Liver (tissue), 9 donors: ENCODE results near the gene PAPOLA. TPM values are rescaled to one million over a fixed set of nuclear protein-coding genes. Genes with fewer than 3 reads are reported as not detected.

ENCODE experiments used
- DNase-seq: peaks from one replicate; pipeline ENCODE4 v3.0.0-alpha.2; 2017; ENCODE audit warnings: low spot score
- H3K27ac ChIP-seq, 2 donors: one replicate each; pipeline ENCODE4 v1.7.0; 2013; ENCODE audit warnings: inconsistent platforms in 2 of 2, low read length in 2 of 2, control low read depth in 1 of 2, low read depth in 1 of 2, mild to moderate bottlenecking in 1 of 2
- H3K27me3 ChIP-seq, 4 donors: one replicate each; pipeline versions ENCODE4 v1.6.1 to v1.7.0; 2013; ENCODE audit warnings: low read length in 3 of 4, inconsistent platforms in 1 of 4, mild to moderate bottlenecking in 1 of 4, moderate library complexity in 1 of 4; ENCODE audit not compliant: control insufficient read depth in 4 of 4, insufficient read depth in 4 of 4
- H3K36me3 ChIP-seq, 4 donors: one replicate each; pipeline versions ENCODE4 v1.6.1 to v1.7.0; 2013; ENCODE audit warnings: low read length in 3 of 4, mild to moderate bottlenecking in 3 of 4, low read depth in 1 of 4, moderate library complexity in 1 of 4; ENCODE audit not compliant: control insufficient read depth in 4 of 4, insufficient read depth in 3 of 4
- H3K4me1 ChIP-seq, 4 donors: one replicate each; pipeline versions ENCODE4 v1.6.1 to v1.7.0; 2013; ENCODE audit warnings: low read length in 3 of 4, mild to moderate bottlenecking in 3 of 4, moderate library complexity in 1 of 4; ENCODE audit not compliant: control insufficient read depth in 4 of 4, insufficient read depth in 4 of 4
- H3K4me3 ChIP-seq, 3 donors: one replicate each; pipeline versions ENCODE4 v1.6.1 to v1.7.0; 2013; ENCODE audit warnings: low read length in 3 of 3, control low read depth in 1 of 3, low read depth in 1 of 3, mild to moderate bottlenecking in 1 of 3
- H3K9ac ChIP-seq, 2 donors: one replicate each; pipeline ENCODE4 v1.7.0; 2013; ENCODE audit warnings: low read length in 2 of 2, mild to moderate bottlenecking in 2 of 2, moderate library complexity in 2 of 2, control low read depth in 1 of 2, low read depth in 1 of 2
- H3K9me3 ChIP-seq, 4 donors: one replicate each; pipeline versions ENCODE4 v1.6.1 to v1.7.0; 2013; ENCODE audit warnings: low read length in 3 of 4; ENCODE audit not compliant: control insufficient read depth in 4 of 4
- ATF3 ChIP-seq: IDR thresholded peaks from 2 replicates; pipeline ENCODE4 v1.6.1; 2016; ENCODE audit warnings: antibody characterized with exemption
- CTCF ChIP-seq: fragments of 150-350 bp; IDR thresholded peaks from 2 replicates; pipeline ENCODE4 v1.5.1; 2017; ENCODE audit warnings: improper control_type of control experiment, low read depth, low read length; ENCODE audit not compliant: missing input control
- EGR1 ChIP-seq, 2 donors: IDR thresholded peaks; 2 replicates each; pipeline ENCODE4 v1.6.1; 2016 to 2018; ENCODE audit warnings: antibody characterized with exemption in 2 of 2, low read depth in 2 of 2
- FOXA1 ChIP-seq: IDR thresholded peaks from 2 replicates; pipeline ENCODE4 v1.6.1; 2016; ENCODE audit warnings: antibody characterized with exemption
- FOXA2 ChIP-seq: IDR thresholded peaks from 2 replicates; pipeline ENCODE4 v1.6.1; 2016; ENCODE audit warnings: antibody characterized with exemption
- GABPA ChIP-seq, 2 donors: IDR thresholded peaks in 1 of 2; conservative IDR thresholded peaks in 1 of 2; 2 replicates each; pipeline ENCODE4 v1.6.1; 2016; ENCODE audit warnings: antibody characterized with exemption in 2 of 2, mild to moderate bottlenecking in 1 of 2, moderate library complexity in 1 of 2
- HNF4A ChIP-seq, 2 donors: conservative IDR thresholded peaks; 2 replicates each; pipeline ENCODE4 v1.6.1; 2016; ENCODE audit warnings: antibody characterized with exemption in 2 of 2, mild to moderate bottlenecking in 2 of 2
- HNF4G ChIP-seq: IDR thresholded peaks from 2 replicates; pipeline ENCODE4 v1.6.1; 2016; ENCODE audit warnings: antibody characterized with exemption
- JUND ChIP-seq, 2 donors: IDR thresholded peaks; 2 replicates each; pipeline ENCODE4 v1.6.1; 2016; ENCODE audit warnings: antibody characterized with exemption in 2 of 2
- MAX ChIP-seq: IDR thresholded peaks from 2 replicates; pipeline ENCODE4 v1.6.1; 2016; ENCODE audit warnings: antibody characterized with exemption
- NR2F2 ChIP-seq: IDR thresholded peaks from 2 replicates; pipeline ENCODE4 v1.6.1; 2016; ENCODE audit warnings: antibody characterized with exemption
- RAD21 ChIP-seq, 2 donors: IDR thresholded peaks; 2 replicates each; pipeline ENCODE4 v1.6.1; 2016; ENCODE audit warnings: antibody characterized with exemption in 2 of 2, mild to moderate bottlenecking in 2 of 2
- REST ChIP-seq: IDR thresholded peaks from 2 replicates; pipeline ENCODE4 v1.6.1; 2016; ENCODE audit warnings: antibody characterized with exemption, mild to moderate bottlenecking
- RXRA ChIP-seq, 2 donors: IDR thresholded peaks; 2 replicates each; pipeline ENCODE4 v1.6.1; 2017 to 2018; ENCODE audit warnings: antibody characterized with exemption in 2 of 2, mild to moderate bottlenecking in 1 of 2
- SP1 ChIP-seq: IDR thresholded peaks from 2 replicates; pipeline ENCODE4 v1.6.1; 2018; ENCODE audit warnings: antibody characterized with exemption, mild to moderate bottlenecking
- TAF1 ChIP-seq: conservative IDR thresholded peaks from 2 replicates; pipeline ENCODE4 v1.6.1; 2016; ENCODE audit warnings: antibody characterized with exemption, mild to moderate bottlenecking
- YY1 ChIP-seq: IDR thresholded peaks from 2 replicates; pipeline ENCODE4 v1.6.1; 2016; ENCODE audit warnings: antibody characterized with exemption, mild to moderate bottlenecking
- ZBTB33 ChIP-seq: IDR thresholded peaks from 2 replicates; pipeline ENCODE4 v1.6.1; 2016; ENCODE audit warnings: antibody characterized with exemption
- WGBS: extraction: QIAGEN DNeasy Blood & Tissue Kit; methylation state at CpG from one replicate; pipeline ENCODE4 v1.1.7; 2013; 5-methylcytosine and 5-hydroxymethylcytosine counted together
- polyA plus RNA-seq, 2 donors: library from polyadenylated mRNA; stranded (reverse) in 1 of 2; unstranded in 1 of 2; fragments of 200-250 nt in 1 of 2; fragments of >200 nt in 1 of 2; fragmentation: Nextera tagmentation in 1 of 2; extraction: Ambion mirVana in 1 of 2; gene quantifications; one replicate each; pipeline versions ENCODE4 v1.2.1 to v1.2.3, GENCODE V29; 2013 to 2015
- total RNA-seq, 2 donors: library from RNA; depleted of rRNA; stranded (reverse); fragments of >200 nt; gene quantifications; one replicate each; pipeline ENCODE4 v1.2.3, GENCODE V29; 2014
- donor health status: healthy.
- donor health status: healthy.
- donor health status: healthy.
- donor health status: healthy.
- donor health status: healthy.

PAPOLA gene
- total and polyA plus RNA-seq, 4 donors: 29.4 to 107 (median 71.6) TPM

GRCh38 chr14:96579358-96579757 lies 77.2 kb downstream of the PAPOLA start:
- 89% methylated on average over 6 of the region's 6 CpGs for WGBS
- DNase-seq: no peak
- no peaks in the 10 kb centered on the region for H3K36me3 ChIP-seq

GRCh38 chr14:96579855-96580254 lies 77.7 kb downstream of the PAPOLA start:
- Histone ChIP-seq H3K36me3 (no peaks in the 10 kb centered on the region), H3K27me3 (no peaks in the 10 kb centered on the region), H3K9ac (no peak overlapping the region), H3K27ac (no peak overlapping the region), H3K9me3 (no peaks in the 10 kb centered on the region), H3K4me1 (peaks cover 0 to 5% (median 3%) of the 10 kb centered on the region in 4 donors), H3K4me3 (no peak overlapping the region)
- no peak for DNase-seq
- no peak for TF ChIP-seq RAD21 (IDR thresholded peaks at IDR 0.05)
- TF ChIP-seq TAF1: no peak
- no peak for TF ChIP-seq YY1
- no peak for TF ChIP-seq JUND (IDR thresholded peaks at IDR 0.05)
- 94% methylated on average over 6 of the region's 6 CpGs for WGBS

More at GRCh38 chr14:96579358-96579757, 77.2 kb downstream of the PAPOLA start:
- H3K9ac ChIP-seq: no peak overlapping the region
- no peaks in the 10 kb centered on the region for H3K27me3 ChIP-seq
- no peak overlapping the region for H3K4me3 ChIP-seq
- no peak overlapping the region for H3K27ac ChIP-seq
- TF ChIP-seq HNF4G (no peak), GABPA (IDR thresholded peaks at IDR 0.05 in 1 of 2, conservative IDR thresholded peaks at IDR 0.05 in 1 of 2) (no peak), ZBTB33 (no peak), FOXA1 (no peak), YY1 (no peak), RAD21 (IDR thresholded peaks at IDR 0.05) (no peak), NR2F2 (no peak)
- H3K4me1 ChIP-seq: peaks cover 1 to 10% (median 7%) of the 10 kb centered on the region in 4 donors
- H3K9me3 ChIP-seq: no peaks in the 10 kb centered on the region

- no peak for DNase-seq
- no peaks in the 10 kb centered on the region for H3K27me3 ChIP-seq
- H3K4me3 ChIP-seq: no peak overlapping the region
- no peaks in the 10 kb centered on the region for H3K4me1 ChIP-seq
- H3K9ac ChIP-seq: no peak overlapping the region
- TF ChIP-seq HNF4G (no peak), SP1 (no peak), RXRA (IDR thresholded peaks at IDR 0.05) (no peak), HNF4A (conservative IDR thresholded peaks at IDR 0.05) (no peak), RAD21 (IDR thresholded peaks at IDR 0.05) (no peak), NR2F2 (no peak), YY1 (no peak), MAX (no peak), TAF1 (no peak), JUND (IDR thresholded peaks at IDR 0.05) (no peak), FOXA2 (no peak), ATF3 (no peak), ZBTB33 (no peak), EGR1 (IDR thresholded peaks at IDR 0.05; ENCODE audit: low read depth in 2 of 2) (no peak), CTCF (no peak), FOXA1 (no peak), REST (no peak), GABPA (IDR thresholded peaks at IDR 0.05 in 1 of 2, conservative IDR thresholded peaks at IDR 0.05 in 1 of 2) (no peak)
- H3K9me3 ChIP-seq: no peaks in the 10 kb centered on the region
- H3K36me3 ChIP-seq: no peaks in the 10 kb centered on the region
- H3K27ac ChIP-seq: no peak overlapping the region
- 64% methylated on average over 9 of the region's 9 CpGs for WGBS
Observed at GRCh38 chr14:96580566-96580965, 78.4 kb downstream of the PAPOLA start.
